ENCODE data around the gene USP25. TPM values are rescaled to one million over a fixed set of nuclear protein-coding genes. Genes with fewer than 3 reads are reported as not detected.

USP25 gene
- total and polyA plus RNA-seq, 9 of the 15 experiments (the other 6 are each of a cell fraction or from before 2014, with no cell fraction given) = 7.8 to 44.9 (median 31.4) TPM

DNA sequence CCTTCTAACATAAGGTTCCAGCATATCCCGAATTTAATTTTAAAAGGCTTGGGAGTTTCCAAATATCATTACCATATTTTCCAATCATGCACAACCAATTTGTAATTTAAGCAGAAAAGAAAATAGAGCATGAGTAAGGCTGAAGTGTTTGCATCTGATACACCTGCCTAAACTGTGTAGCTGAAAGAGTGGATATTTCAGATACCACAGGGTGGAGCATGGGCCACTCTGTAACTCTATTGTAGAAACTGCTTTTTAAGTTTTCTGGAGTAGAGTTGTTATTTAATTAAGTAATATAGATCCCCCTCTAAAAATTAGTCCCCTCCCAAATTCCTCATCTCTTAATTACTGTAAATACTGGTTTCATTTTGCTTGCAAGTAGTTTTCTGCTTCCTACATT lies 199.8 kb downstream of the USP25 start (continued):
- TF ChIP-seq, protein P1, sequence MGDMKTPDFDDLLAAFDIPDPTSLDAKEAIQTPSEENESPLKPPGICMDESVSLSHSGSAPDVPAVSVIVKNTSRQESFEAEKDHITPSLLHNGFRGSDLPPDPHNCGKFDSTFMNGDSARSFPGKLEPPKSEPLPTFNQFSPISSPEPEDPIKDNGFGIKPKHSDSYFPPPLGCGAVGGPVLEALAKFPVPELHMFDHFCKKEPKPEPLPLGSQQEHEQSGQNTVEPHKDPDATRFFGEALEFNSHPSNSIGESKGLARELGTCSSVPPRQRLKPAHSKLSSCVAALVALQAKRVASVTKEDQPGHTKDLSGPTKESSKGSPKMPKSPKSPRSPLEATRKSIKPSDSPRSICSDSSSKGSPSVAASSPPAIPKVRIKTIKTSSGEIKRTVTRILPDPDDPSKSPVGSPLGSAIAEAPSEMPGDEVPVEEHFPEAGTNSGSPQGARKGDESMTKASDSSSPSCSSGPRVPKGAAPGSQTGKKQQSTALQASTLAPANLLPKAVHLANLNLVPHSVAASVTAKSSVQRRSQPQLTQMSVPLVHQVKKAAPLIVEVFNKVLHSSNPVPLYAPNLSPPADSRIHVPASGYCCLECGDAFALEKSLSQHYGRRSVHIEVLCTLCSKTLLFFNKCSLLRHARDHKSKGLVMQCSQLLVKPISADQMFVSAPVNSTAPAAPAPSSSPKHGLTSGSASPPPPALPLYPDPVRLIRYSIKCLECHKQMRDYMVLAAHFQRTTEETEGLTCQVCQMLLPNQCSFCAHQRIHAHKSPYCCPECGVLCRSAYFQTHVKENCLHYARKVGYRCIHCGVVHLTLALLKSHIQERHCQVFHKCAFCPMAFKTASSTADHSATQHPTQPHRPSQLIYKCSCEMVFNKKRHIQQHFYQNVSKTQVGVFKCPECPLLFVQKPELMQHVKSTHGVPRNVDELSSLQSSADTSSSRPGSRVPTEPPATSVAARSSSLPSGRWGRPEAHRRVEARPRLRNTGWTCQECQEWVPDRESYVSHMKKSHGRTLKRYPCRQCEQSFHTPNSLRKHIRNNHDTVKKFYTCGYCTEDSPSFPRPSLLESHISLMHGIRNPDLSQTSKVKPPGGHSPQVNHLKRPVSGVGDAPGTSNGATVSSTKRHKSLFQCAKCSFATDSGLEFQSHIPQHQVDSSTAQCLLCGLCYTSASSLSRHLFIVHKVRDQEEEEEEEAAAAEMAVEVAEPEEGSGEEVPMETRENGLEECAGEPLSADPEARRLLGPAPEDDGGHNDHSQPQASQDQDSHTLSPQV (IDR thresholded peaks at IDR 0.05) = no peak
- TF ChIP-seq HNRNPK (IDR thresholded peaks at IDR 0.05; ENCODE audit: low read depth, low read length, poor library complexity, severe bottlenecking) = no peak
- TF ChIP-seq, protein P2, sequence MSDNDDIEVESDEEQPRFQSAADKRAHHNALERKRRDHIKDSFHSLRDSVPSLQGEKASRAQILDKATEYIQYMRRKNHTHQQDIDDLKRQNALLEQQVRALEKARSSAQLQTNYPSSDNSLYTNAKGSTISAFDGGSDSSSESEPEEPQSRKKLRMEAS (CRISPR knock-in tag; IDR thresholded peaks at IDR 0.05) = no peak
- TF ChIP-seq, protein P3, sequence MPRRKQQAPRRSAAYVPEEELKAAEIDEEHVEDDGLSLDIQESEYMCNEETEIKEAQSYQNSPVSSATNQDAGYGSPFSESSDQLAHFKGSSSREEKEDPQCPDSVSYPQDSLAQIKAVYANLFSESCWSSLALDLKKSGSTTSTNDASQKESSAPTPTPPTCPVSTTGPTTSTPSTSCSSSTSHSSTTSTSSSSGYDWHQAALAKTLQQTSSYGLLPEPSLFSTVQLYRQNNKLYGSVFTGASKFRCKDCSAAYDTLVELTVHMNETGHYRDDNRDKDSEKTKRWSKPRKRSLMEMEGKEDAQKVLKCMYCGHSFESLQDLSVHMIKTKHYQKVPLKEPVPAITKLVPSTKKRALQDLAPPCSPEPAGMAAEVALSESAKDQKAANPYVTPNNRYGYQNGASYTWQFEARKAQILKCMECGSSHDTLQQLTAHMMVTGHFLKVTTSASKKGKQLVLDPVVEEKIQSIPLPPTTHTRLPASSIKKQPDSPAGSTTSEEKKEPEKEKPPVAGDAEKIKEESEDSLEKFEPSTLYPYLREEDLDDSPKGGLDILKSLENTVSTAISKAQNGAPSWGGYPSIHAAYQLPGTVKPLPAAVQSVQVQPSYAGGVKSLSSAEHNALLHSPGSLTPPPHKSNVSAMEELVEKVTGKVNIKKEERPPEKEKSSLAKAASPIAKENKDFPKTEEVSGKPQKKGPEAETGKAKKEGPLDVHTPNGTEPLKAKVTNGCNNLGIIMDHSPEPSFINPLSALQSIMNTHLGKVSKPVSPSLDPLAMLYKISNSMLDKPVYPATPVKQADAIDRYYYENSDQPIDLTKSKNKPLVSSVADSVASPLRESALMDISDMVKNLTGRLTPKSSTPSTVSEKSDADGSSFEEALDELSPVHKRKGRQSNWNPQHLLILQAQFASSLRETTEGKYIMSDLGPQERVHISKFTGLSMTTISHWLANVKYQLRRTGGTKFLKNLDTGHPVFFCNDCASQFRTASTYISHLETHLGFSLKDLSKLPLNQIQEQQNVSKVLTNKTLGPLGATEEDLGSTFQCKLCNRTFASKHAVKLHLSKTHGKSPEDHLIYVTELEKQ (CRISPR knock-in tag; IDR thresholded peaks at IDR 0.05) = no peak
